GM19193 (cell line): ENCODE results near the gene STRA6.

Experiments used
- POLR2A ChIP-seq: IDR thresholded peaks from 4 replicates; pipeline ENCODE4 v1.6.1; 2011; ENCODE audit not compliant: insufficient read depth, insufficient read length; ENCODE audit errors: extremely low read depth

Gene STRA6

DNA sequence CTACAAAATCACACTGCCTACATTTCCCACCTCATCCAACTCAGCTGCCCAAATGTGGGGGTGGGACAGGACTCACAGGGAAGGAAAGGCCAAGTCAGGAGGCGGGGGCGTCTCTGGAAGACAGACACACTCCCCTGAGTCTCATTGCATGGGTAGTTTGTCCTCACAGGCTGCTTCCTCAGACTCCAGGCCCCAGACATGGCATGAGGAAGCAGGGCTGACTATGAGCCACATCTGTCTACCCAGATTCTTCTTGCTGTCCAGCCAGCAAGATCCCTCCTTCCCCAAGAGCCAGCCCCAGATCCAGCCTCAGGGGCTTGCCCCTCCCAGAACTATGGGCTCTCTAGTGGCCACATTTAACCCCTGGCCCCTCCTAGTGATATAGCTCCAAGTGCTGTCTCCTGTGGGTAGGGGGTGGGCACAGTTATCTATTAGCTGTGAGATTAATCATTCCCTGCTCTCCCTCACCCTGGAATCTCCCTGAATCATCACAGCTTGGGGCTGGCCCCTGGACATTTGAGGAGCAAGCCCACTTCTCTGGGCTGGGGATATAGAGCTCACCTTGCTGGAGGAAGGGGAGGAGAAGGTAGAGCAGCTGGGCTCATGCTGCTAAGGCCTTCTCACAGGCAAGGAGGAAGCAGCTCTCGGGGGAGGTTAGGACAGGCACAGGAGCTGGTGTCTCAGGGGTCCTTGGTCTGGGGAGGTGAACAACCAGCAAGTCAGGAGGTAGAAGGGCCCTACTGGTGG, 31.4 kb upstream of the STRA6 start:
- TF ChIP-seq POLR2A = no peak

DNA sequence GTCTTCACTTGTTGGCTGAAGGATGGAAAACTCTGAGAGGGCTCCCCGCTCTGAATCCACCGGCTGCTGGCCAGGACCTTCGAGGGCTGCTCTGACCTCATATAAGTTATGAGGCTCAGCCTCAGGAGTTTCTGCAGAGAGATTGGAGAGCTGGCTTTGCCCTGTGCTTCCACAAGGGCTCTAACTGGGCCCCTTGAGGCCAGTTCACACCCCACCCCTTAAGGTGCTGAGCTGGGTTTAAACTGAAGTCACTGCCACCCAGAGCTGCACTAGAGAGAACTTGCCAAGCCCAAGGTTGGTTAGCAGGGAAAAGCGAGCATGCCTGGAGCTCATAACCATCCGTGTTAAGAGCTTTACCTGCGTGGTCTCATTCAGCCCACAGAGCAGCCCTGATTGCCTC, 30.8 kb upstream of the STRA6 start:
- no peak for TF ChIP-seq POLR2A

DNA sequence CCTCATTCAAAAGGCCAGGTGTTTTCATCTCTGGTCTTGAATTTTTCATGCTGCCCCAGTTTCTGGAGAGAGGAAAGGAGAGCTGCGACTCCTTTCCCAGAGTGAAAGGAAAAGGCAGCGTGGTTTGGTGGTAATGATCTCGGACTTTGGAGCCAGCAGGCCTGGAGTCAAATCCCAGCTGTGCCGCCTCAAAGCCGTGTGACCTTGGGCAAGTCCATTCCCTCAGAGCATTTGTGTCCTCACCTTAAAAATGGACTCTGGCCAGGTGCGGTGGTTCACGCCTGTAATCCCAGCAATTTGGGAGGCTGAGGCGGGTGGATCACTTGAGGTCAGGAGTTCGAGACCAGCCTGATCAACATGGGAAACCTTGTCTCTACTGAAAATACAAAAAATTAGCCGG, 28.9 kb upstream of the STRA6 start:
- TF ChIP-seq POLR2A = no peak

DNA sequence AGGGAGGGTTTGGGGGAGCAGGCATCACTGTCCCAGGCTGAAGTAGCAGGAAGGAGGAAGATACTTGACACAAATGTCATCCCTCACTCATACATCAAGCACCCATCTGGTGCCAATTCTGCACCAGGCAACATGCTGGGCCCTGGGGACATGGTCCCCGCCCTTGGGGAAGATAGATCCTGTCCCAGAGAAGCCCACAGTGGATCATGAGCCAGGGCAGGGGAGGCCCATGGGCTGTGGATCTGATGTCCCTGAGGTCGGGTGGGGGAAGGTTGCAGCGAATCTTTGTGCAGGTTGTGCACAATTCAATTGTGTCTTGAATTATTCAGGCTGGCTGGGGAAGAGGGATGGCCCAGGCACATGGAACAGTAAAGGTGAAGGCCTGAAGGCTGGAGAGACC, 27.1 kb upstream of the STRA6 start:
- TF ChIP-seq POLR2A = no peak

DNA sequence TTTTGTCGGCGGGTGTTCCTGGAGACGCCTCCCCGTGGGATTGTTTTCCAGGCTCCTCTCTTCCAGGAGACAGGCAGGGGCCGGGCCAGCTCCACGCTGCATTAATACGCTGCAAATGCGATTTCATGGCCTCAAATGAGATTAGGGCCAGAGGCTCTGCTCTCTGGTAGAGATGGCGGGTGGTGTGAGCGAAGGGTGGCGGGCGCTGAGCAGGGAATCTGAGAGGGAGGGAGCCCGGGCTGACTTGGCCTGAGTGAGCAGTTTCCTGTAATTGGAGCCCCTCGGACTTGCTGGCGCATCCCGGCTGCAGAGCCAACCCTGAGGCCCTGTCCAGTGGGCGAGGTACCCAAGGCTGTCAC, 26.1 kb upstream of the STRA6 start:
- no peak for TF ChIP-seq POLR2A

DNA sequence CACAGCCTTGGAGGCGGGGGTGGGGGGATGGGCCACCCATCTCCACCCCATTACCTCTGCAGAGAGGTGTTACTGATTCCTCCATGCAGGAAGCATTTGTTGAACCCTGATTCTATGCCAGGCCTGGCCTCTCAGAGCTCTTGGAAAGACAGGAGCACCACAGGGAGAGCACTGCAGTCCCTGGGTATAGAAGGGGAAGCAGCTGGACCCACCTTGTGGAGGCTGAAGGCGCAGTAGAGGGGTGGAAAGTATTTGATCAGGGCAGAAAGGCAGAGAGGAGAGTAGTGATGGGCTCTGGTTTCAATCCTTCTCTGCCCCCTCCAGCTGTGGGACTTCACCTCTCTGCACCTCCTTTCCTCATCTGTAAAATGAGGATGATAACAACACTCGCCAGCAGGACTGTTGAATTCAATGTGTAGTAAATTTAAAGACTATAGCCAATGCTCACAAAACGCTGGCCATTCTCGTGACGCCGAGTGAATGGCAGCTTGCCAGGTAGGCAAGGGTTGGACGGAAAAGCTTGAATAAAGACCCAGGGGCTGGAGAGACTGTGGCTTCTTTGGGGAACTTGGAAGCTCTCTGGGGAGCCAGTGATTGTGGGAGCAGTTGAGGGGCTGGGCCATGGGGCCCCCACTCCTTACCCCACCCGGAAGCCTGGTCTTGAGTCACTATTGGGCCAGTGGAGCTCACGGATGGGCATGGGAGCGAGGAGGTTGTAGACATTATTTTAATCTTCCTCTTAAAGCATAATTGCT, 25.6 kb upstream of the STRA6 start:
- TF ChIP-seq POLR2A = no peak

DNA sequence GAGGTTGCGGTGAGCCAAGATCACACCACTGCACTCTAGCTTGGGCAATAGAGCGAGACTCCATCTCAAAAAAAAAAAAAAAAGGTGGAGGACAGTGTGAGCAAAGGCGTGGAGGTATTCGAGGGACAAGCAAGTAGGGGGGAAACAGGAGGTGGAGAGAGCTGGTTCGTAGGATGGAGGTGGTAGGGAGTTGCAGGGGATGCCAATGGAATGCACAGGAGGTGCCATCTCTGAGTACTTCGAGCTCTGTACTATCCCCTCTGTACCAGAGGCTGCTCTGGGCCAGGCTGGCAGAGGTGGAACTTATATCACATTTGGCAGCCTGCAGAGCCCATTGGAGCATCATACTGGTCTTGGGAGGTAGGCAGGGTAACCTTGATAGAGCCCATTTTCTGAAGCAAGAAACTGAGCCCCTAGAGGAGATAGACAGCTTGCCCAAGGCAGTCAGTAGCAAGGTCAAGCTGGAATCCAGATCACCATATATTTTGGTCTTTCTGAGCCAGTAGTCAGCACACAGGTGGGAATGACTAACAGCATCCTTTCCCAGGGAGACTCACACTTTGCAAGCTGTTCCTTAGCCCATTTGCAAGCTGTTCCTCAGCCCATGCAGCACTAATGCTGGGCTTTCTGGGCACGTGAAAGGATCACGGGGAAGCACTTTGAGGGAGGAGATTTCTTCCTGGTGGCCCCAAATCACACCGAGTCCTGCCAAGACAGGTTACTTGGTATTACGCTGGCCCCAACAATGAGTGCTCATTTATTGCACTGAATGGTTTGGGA, 24.4 kb upstream of the STRA6 start:
- no peak for TF ChIP-seq POLR2A

DNA sequence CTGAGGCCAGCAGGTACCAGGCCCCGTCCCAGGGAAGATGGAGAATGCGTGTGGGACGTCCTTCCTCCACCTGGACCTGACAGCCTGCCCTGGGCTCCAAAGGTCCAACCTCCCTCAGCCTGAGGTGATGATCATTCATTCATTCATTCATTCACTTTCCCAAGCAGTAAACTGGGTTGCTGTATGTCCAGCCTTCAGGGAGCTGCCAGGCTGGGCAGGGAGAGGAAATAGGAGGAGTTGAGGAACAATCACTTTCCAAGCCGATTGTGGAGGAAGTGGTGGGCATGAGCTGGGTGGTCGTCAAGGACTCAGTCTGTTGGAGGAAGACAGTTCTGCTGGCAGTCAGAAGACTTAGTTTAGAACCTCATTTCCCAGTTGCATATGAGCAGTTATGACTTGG, 23.3 kb upstream of the STRA6 start:
- TF ChIP-seq POLR2A = no peak

DNA sequence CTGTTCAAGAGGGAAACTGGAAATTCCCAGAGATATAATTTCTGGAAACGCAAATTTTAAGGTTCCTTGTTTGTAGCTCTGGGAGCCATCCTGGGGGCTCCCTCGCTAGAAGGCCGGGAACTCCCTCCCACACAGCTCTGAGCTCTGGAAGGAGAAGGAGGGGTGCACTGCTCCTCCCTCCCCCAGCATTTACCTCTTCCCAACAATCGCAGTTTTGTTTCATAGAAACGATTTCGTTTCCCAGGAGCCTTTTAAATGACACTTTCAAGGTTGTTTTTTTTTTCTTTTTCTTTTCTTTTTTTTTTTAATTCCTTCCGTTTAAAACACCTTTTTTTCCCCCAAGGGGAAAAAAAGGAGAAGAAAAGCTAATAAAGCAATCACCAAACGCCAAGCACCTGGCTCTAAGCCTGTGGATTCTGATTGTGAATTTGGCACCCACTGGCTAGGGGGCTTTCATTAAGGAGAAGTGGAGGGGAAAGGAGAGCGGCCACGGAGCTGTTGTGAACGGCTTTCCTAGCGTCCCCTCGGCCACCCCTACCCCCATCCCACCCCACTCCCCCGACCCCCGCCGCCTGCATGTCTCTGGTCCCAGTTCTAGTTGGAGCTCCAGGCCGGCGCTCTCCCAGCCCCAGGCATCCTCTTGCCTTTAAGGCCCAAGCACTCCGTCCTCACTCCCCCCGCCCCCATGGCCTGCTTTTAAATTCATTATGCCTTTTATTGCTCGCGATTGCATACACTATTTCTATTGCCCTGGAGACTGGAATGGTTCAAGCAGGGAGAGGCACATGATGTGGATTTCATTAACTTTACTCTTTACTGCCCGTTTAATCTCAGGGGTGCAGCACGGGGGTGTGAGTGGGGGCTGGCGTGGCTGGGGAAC, 19.9 kb upstream of the STRA6 start:
- no peak for TF ChIP-seq POLR2A

DNA sequence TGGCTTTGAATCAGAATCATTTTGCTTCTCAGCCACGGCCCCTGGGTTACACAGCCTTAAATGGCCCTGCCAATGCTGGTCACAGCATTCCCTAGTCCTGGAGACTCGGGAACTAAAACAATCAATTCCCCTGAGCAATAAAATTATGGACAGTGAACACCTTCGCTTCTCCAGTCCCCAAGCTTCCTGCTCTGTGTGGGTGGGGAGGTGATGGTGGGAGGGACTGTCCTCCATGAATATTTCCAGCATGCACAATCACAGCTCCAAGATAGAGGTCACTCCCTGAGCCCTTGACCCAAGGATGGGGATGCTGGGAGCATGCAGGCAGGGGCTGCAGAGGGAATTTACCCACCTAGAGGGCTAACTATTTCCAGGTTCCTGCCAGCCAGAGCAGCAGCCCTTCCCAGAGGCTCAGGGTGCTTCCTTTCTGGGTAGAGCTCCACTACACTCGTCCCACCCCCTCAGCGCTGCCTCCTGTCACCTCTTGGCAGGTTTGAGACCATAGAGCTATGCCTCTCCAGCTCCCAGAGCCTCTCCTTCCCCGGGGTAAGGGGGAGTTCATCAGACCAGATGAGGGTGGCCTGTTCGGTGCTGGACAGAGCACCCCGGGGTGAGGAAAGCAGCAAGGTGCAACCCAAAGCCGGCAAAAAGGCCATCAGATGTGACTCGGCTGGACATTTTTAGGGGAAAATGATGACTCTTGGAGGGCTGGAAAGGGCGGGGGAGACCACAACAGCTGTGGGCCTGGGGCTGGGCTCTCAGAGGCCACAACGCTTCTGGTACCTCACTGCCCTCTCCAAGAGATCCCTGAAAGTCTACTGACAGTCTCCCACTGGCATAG, 19.0 kb upstream of the STRA6 start:
- TF ChIP-seq POLR2A = no peak

DNA sequence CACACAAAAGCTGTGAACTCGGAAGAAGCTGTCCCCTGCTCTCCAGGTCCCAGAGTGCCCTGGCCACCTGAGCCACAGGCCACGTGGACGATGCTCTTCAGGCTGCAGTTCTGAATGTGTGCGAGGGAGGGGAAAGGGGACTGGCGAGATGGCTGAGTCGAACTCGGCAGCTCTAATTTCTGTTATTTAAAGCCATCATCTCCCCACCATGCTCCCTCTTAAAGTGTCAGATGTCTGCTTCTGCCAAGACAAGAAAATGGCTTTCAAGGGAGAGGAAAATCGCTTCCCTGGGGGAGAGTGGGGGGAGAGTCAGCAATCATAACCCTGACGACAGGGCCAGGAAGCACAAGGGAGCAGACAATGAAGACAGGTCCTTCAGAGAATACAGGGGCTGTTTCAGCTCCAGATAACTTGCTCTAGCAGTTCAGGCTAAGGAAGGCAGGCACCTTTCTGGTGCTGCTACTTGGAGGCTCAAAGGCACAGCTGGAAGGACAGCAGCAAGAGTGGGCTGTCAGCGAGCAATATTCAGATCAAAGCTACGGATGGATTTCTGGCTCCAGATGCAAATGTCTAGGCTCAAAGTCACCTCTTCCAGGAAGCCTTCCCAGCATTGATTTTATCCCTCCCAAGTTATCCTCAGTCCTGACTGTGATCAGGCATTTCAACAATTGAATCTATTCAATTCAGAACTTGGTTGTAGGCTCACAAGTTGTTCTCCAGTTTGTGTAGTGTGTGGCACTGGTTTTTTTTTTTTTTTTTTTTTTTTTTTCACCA, 18.1 kb upstream of the STRA6 start:
- no peak for TF ChIP-seq POLR2A

DNA sequence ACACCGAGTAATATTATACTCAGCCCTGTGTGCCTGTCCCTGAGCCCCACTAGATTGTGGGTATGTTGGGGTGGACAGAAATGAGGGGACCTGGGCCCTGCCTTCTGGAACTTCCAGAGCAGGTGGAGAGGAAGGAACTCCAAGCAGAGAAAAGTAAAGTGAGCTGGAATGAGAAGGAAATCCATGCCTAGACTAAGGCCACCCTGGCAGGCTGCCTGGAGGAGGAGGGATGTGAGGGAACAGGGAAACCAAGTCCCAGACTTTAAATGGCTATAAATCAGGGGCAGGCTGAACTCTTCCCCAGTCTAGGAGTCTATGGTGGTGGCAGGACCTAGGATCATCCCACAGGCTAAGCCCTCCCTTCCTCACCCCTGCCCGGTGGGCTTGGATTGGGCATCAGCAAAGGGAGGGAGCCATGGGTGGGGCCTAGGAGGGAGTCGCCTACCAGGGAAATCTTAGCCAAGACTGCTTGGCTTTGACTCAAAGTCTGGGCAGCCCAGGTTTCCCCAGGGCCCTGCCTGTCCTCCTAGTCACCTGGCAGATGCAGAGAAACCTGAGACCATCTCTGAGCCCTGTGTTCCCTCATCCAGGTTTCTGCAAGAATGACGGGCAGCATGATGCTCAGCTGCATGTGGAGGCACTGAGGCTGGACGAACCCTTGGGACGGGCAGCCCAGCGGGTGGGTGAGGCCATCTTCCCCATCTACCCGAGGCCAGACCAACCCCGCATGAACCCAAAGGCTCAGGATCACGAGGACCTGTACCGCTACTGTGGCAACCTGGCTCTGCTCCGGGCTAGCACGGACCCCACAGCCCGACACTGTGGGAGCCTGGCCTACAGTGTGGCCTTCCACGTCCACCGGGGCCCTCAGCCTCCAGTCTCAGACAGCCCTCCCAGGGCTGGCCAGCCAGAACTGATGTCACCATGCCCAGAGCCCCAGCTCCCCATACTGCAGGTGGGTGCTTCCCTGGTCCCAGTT, 15.6 kb upstream of the STRA6 start:
- no peak for TF ChIP-seq POLR2A
